Astrocyte of the spinal cord (primary cell): Measurements from ENCODE around the gene PRSS33.

Source experiments
- DNase-seq: peaks from one replicate; pipeline ENCODE4 v3.0.0; 2011; ENCODE audit warnings: low read depth, low spot score
- H3K4me3 ChIP-seq: 2 replicates; pipeline ENCODE4 v1.5.1; 2011; ENCODE audit warnings: low read depth, mild to moderate bottlenecking, low read length, moderate library complexity
- CTCF ChIP-seq: IDR thresholded peaks from 2 replicates; pipeline ENCODE4 v1.5.1; 2012; ENCODE audit warnings: low read depth, mild to moderate bottlenecking, low read length, inconsistent platforms
- in situ Hi-C: cut with HindIII; loops from 2 replicates; pipeline ENCODE4 v1.10.0; 2017; ENCODE audit warnings: low sequenced_read_pairs

Gene PRSS33

GRCh38 chr16:2817340-2818271 is 30.2 kb upstream of the PRSS33 start:
- H3K4me3 ChIP-seq: no peak overlapping the region
- in situ Hi-C loops: no loop called here
- DNase-seq: no peak
- TF ChIP-seq CTCF: no peak

GRCh38 chr16:2816751-2817339 is 29.5 kb upstream of the PRSS33 start, which contains the start of gene PRSS21:
Gene PRSS21, plus strand, starts transcription at chr16:2817237. Its CDS starts 32 bp downstream, at chr16:2817269.
- no peak for DNase-seq
- in situ Hi-C loops: no loop called here
- no peak for TF ChIP-seq CTCF
- H3K4me3 ChIP-seq: no peak within 1 kb of the TSS

- DNase-seq: no peak
- TF ChIP-seq CTCF: no peak
- in situ Hi-C loops: no loop called here
- no peak overlapping the region for H3K4me3 ChIP-seq
These were observed 28.0 kb upstream of the PRSS33 start for GRCh38 chr16:2815299-2815771.

- TF ChIP-seq CTCF: no peak
- DNase-seq: no peak
- no peak overlapping the region for H3K4me3 ChIP-seq
- in situ Hi-C loops: no loop called here
These were observed 27.4 kb upstream of the PRSS33 start for GRCh38 chr16:2814551-2815298.

- no peak for DNase-seq
- H3K4me3 ChIP-seq: no peak overlapping the region
- in situ Hi-C loops: no loop called here
- TF ChIP-seq CTCF: no peak
These were observed 26.4 kb upstream of the PRSS33 start for GRCh38 chr16:2813771-2814221.
